ENCODE data around the gene PLAGL2.

Gene PLAGL2

DNA sequence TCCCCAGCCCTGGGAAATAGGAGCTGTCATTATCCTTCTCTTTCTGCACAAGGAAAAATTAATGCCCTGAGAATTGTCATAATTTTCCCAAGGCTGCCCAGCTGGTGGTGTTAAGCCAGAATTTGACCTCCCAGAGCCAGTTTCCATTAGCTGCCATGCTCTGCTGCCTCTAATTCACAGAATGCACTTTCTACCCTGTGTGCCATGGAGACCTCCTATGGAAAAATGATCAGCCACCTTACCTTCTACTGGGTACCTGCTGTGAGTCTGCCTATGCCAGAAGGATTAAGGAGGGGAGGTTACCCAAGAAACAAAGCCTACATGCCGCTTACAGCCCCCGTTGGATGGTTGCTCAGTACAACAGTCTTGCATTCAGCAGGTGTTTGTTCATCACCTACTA is 29.3 kb upstream of the PLAGL2 start:
- no peak for DNase-seq (ENCODE audit: low spot score)
- TF ChIP-seq, protein P1, sequence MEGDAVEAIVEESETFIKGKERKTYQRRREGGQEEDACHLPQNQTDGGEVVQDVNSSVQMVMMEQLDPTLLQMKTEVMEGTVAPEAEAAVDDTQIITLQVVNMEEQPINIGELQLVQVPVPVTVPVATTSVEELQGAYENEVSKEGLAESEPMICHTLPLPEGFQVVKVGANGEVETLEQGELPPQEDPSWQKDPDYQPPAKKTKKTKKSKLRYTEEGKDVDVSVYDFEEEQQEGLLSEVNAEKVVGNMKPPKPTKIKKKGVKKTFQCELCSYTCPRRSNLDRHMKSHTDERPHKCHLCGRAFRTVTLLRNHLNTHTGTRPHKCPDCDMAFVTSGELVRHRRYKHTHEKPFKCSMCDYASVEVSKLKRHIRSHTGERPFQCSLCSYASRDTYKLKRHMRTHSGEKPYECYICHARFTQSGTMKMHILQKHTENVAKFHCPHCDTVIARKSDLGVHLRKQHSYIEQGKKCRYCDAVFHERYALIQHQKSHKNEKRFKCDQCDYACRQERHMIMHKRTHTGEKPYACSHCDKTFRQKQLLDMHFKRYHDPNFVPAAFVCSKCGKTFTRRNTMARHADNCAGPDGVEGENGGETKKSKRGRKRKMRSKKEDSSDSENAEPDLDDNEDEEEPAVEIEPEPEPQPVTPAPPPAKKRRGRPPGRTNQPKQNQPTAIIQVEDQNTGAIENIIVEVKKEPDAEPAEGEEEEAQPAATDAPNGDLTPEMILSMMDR (IDR thresholded peaks at IDR 0.05; ENCODE audit: borderline replicate concordance, control extremely low read depth, extremely low read depth, insufficient read depth, missing control alignments), result no peak
- in situ Hi-C loops (cut with MboI; ENCODE audit: low sequenced_read_pairs, unreplicated experiment), result no loop called here

DNA sequence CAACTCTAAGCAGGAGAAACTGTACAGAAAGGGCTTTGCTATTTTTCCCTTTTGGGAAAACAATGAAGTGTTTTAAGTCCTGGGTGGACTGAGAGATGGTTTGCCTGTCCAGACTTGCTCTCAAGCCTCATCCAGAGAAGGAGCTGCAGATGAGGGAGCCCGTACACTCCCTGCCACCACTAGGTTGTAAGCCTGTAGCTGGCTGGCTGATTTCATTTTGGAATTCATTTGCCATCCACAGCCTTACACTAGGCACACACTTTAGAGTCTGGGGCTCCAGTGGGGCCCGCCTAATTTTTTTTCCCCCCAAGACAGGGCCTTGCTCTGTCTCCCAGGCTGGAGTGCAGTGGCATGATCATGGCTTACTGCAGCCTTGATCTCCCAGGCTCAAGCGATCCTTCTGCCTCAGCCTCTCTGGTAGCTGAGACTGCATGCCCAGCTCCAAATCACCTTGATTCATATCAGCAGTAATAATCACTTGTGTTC is 28.5 kb upstream of the PLAGL2 start:
- in situ Hi-C loops (cut with MboI; ENCODE audit: low sequenced_read_pairs, unreplicated experiment), result no loop called here
- DNase-seq (ENCODE audit: low spot score), result no peak
- TF ChIP-seq, protein P1 (IDR thresholded peaks at IDR 0.05; ENCODE audit: borderline replicate concordance, control extremely low read depth, extremely low read depth, insufficient read depth, missing control alignments), result no peak

DNA sequence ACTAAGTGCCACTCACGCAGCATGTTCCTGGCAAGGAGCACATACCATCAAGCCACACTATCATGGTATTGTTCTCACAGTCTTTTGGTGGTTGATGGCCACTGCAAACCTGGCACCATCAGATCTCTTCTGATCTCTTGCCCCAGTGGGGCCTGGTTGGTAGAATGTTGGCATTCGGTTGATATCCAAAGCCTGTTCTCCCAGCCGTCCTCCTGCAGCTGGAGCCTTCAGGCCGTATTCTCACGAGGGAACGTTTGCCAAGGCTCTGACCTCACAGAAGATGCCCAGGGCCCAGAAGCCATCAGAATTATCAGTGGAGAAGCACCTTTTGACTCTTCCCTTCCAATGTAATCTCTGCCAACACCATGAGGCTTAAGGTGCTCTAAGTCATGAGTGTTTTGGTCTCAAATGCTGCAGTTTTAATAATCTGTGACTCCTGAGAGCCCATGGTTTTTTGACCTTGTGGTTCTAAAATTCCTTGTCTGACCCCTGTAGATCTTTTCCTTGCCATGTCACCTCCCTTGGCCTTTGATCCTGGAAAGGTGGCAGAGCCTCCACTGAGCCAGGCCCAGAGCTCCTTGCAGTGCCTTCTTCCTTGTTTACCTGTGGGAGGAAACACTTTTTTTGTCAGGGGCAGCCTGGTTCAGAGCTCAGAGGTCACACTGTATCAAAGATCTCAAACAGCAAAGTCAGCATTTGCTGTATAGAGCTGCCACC is 27.9 kb upstream of the PLAGL2 start:
- TF ChIP-seq, protein P1 (IDR thresholded peaks at IDR 0.05; ENCODE audit: borderline replicate concordance, control extremely low read depth, extremely low read depth, insufficient read depth, missing control alignments), result no peak
- DNase-seq (ENCODE audit: low spot score), result no peak
- in situ Hi-C loops (cut with MboI; ENCODE audit: low sequenced_read_pairs, unreplicated experiment), result no loop called here

DNA sequence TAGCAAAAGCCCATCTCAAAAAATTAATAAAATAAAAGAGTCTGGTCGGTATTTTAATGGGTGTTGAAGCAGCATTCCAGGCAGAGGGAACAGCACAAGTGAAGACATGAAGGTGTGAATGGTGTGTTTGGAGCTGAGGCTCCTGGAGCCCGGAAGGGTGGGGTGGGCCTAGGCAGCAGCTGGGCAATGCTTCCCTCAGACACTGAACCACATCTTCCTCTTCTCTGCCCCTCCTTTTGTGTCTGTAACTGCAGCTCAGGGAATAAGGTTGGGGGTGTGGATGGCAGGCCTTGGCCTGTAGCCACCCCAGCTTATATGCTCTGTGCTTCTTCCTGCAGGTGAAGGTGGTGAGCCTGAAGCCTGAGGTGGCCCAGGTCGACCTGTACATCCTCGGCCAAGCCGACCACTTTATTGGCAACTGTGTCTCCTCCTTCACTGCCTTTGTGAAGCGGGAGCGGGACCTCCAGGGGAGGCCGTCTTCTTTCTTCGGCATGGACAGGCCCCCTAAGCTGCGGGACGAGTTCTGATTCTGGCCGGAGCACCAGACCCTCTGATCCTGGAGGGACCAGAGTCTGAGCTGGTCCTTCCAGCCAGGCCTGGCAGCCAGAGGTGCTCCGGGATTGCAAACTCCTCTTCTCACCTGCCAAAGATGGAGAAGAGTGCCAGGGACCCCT is 26.7 kb upstream of the PLAGL2 start:
- TF ChIP-seq, protein P1 (IDR thresholded peaks at IDR 0.05; ENCODE audit: borderline replicate concordance, control extremely low read depth, extremely low read depth, insufficient read depth, missing control alignments), result no peak
- in situ Hi-C loops (cut with MboI; ENCODE audit: low sequenced_read_pairs, unreplicated experiment), result no loop called here
- no peak for DNase-seq (ENCODE audit: low spot score)

DNA sequence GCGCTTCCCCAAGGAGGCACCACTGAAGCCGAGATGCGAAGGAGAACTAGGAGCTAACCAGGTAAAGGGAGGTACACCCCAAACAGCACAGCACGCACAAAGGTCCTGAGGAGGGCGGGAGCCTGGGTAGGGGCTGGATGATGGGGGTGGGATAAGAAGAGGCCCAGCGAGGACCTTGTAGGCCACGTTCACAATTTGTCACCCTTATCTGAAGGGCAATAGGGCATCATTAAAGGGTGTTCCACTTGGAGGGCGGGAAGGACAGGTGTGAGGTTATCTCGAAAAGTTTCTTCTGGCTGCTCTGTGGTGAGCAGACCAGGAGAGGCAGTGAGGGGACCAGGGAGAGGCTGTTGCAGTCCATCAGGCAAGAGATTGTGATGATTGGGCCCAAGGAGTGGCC is 25.7 kb upstream of the PLAGL2 start:
- TF ChIP-seq, protein P1 (IDR thresholded peaks at IDR 0.05; ENCODE audit: borderline replicate concordance, control extremely low read depth, extremely low read depth, insufficient read depth, missing control alignments), result no peak
- in situ Hi-C loops (cut with MboI; ENCODE audit: low sequenced_read_pairs, unreplicated experiment), result no loop called here
- no peak for DNase-seq (ENCODE audit: low spot score)

DNA sequence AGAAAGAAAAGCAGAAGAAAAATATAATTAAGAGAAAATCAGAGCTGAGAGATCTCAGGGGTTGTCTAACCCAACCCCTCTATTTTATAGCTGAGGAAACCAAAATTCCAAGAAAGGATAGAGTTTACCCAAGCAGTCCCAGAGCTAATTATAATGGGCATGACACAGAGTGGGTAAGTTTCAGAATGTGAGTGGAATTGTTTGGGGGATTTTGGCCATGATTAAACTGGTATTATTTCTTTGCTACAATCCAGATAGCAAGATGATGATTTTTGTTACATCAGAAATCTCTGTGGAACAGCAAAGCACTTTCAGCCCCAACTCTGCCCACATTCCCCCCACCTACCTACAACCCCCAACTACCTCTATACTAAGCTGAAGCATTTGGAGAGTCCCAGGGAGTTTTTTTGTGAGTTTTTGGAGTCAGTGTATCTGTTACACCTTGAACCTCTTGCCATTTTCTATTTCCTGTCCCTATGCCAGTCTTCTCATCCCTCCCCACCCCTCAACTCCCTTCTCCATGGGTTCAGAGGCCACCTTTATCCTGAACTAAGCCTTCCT is 24.9 kb upstream of the PLAGL2 start:
- DNase-seq (ENCODE audit: low spot score), result no peak
- TF ChIP-seq, protein P1 (IDR thresholded peaks at IDR 0.05; ENCODE audit: borderline replicate concordance, control extremely low read depth, extremely low read depth, insufficient read depth, missing control alignments), result no peak
- in situ Hi-C loops (cut with MboI; ENCODE audit: low sequenced_read_pairs, unreplicated experiment), result no loop called here

Measured in GM13976 (cell line).